Osteoblast (primary cell): ENCODE measurements around the gene ACSF3. TPM values are rescaled to one million over a fixed set of nuclear protein-coding genes. Genes with fewer than 3 reads are reported as not detected.
"Not testable (repeated sequence)": the region's sequence is repeated elsewhere in the genome, so short reads cannot be mapped to it uniquely, and the experiment has no call there.

Experiments
- DNase-seq: peaks from one replicate; pipeline ENCODE4 v3.0.0; 2011; ENCODE audit warnings: low spot score, mixed read lengths; ENCODE audit not compliant: insufficient read length; ENCODE audit errors: missing footprints
- H2AFZ ChIP-seq: 2 replicates; pipeline ENCODE4 v1.6.0; 2011; ENCODE audit warnings: mild to moderate bottlenecking, low read length
- H3K27ac ChIP-seq: 2 replicates; pipeline ENCODE4 v1.5.1; 2011; ENCODE audit warnings: mild to moderate bottlenecking, low read depth, low read length, moderate library complexity
- H3K27me3 ChIP-seq: 2 replicates; pipeline ENCODE4 v1.6.0; 2012; ENCODE audit warnings: mild to moderate bottlenecking, control low read depth, inconsistent platforms, low read length, moderate library complexity; ENCODE audit not compliant: insufficient read depth
- H3K36me3 ChIP-seq: 2 replicates; pipeline ENCODE4 v1.5.1; 2011; ENCODE audit warnings: mild to moderate bottlenecking, low read length, control low read depth, moderate library complexity; ENCODE audit not compliant: insufficient read depth
- H3K4me1 ChIP-seq: 2 replicates; pipeline ENCODE4 v1.5.1; 2011; ENCODE audit warnings: mild to moderate bottlenecking, low read length, control low read depth, moderate library complexity; ENCODE audit not compliant: insufficient read depth
- H3K4me2 ChIP-seq: 2 replicates; pipeline ENCODE4 v1.6.0; 2011; ENCODE audit warnings: mild to moderate bottlenecking, low read length; ENCODE audit not compliant: insufficient read depth
- H3K4me3 ChIP-seq: fragments of 200-600 bp; sonication (generic); 3 replicates; pipeline ENCODE4 v1.5.1; 2012; ENCODE audit warnings: mild to moderate bottlenecking, low read length, inconsistent platforms; ENCODE audit not compliant: insufficient read depth
- H3K79me2 ChIP-seq: 2 replicates; pipeline ENCODE4 v1.6.0; 2012; ENCODE audit warnings: mild to moderate bottlenecking, low read length, control low read depth, inconsistent platforms; ENCODE audit not compliant: insufficient read depth
- H3K9me3 ChIP-seq: 2 replicates; pipeline ENCODE4 v1.5.1; 2011; ENCODE audit warnings: low read depth, low read length, control low read depth
- H4K20me1 ChIP-seq: 2 replicates; pipeline ENCODE4 v1.6.0; 2012; ENCODE audit warnings: mild to moderate bottlenecking, low read length, control low read depth; ENCODE audit not compliant: insufficient read depth
- CTCF ChIP-seq: IDR thresholded peaks from 2 replicates; pipeline ENCODE4 v1.5.1; 2011; ENCODE audit warnings: mild to moderate bottlenecking, low read depth, low read length, moderate library complexity; ENCODE audit errors: extremely low read depth
- total RNA-seq: library from RNA; depleted of rRNA; stranded (reverse); fragments of >200 nt; gene quantifications from 2 replicates; pipeline ENCODE4 v1.2.3, GENCODE V29; 2012

ACSF3 gene
- total RNA-seq, 1 donor = 29.3 TPM

GRCh38 chr16:89183975-89184676 is 90.5 kb downstream of the ACSF3 start:
- Histone ChIP-seq H2AFZ (no peak overlapping the region), H3K4me2 (no peak overlapping the region), H3K27me3 (no peaks in the 10 kb centered on the region), H3K79me2 (no peaks in the 10 kb centered on the region), H3K4me3 (no peak overlapping the region), H3K27ac (no peak overlapping the region), H3K9me3 (no peaks in the 10 kb centered on the region), H3K4me1 (no peaks in the 10 kb centered on the region), H4K20me1 (no peaks in the 10 kb centered on the region), H3K36me3 (no peaks in the 10 kb centered on the region)
- no peak for DNase-seq
- no peak for TF ChIP-seq CTCF

GRCh38 chr16:89184677-89184932 is 91.0 kb downstream of the ACSF3 start:
- no peaks in the 10 kb centered on the region for H3K79me2 ChIP-seq
- no peaks in the 10 kb centered on the region for H3K9me3 ChIP-seq
- DNase-seq = no peak
- no peaks in the 10 kb centered on the region for H3K36me3 ChIP-seq
- H3K27ac ChIP-seq = no peak overlapping the region
- no peak for TF ChIP-seq CTCF
- H3K4me2 ChIP-seq = no peak overlapping the region
- no peaks in the 10 kb centered on the region for H4K20me1 ChIP-seq
- no peaks in the 10 kb centered on the region for H3K4me1 ChIP-seq
- no peak overlapping the region for H2AFZ ChIP-seq
- H3K27me3 ChIP-seq = no peaks in the 10 kb centered on the region
- no peak overlapping the region for H3K4me3 ChIP-seq

GRCh38 chr16:89184933-89185794 is 91.5 kb downstream of the ACSF3 start:
- Histone ChIP-seq H4K20me1 (no peaks in the 10 kb centered on the region), H2AFZ (no peak overlapping the region), H3K4me2 (no peak overlapping the region), H3K4me3 (no peak overlapping the region), H3K4me1 (no peaks in the 10 kb centered on the region), H3K27ac (no peak overlapping the region), H3K9me3 (no peaks in the 10 kb centered on the region), H3K36me3 (no peaks in the 10 kb centered on the region), H3K79me2 (no peaks in the 10 kb centered on the region), H3K27me3 (no peaks in the 10 kb centered on the region)
- no peak for TF ChIP-seq CTCF
- no peak for DNase-seq

GRCh38 chr16:89185887-89186592 is 92.4 kb downstream of the ACSF3 start:
- not testable (repeated sequence) for H3K27me3 ChIP-seq, H3K27ac ChIP-seq, DNase-seq, H3K4me2 ChIP-seq, H3K9me3 ChIP-seq, H3K4me3 ChIP-seq, H4K20me1 ChIP-seq, H3K4me1 ChIP-seq, H3K36me3 ChIP-seq, H2AFZ ChIP-seq, H3K79me2 ChIP-seq

- H3K4me1 ChIP-seq, H2AFZ ChIP-seq, H3K4me3 ChIP-seq, H3K4me2 ChIP-seq, H3K27me3 ChIP-seq, H4K20me1 ChIP-seq, H3K36me3 ChIP-seq, H3K9me3 ChIP-seq, H3K27ac ChIP-seq, DNase-seq, H3K79me2 ChIP-seq: not testable (repeated sequence)
Measured at GRCh38 chr16:89186593-89187031, 93.0 kb downstream of the ACSF3 start.
